Parathyroid adenoma (tissue), 2 donors: ENCODE data around the gene MMP23B.
A peak's percentile ranks its signal among the peaks of the same experiment; 100 is the strongest.
"Not testable (repeated sequence)": the region's sequence is repeated elsewhere in the genome, so short reads cannot be mapped to it uniquely, and the experiment has no call there.

Source experiments
- H2AFZ ChIP-seq: fragments of 300-600 bp; sonication (generic); one replicate; pipeline ENCODE4 v1.7.0; 2017; ENCODE audit warnings: antibody characterized with exemption, mild to moderate bottlenecking
- H3K27ac ChIP-seq: fragments of 300-600 bp; sonication (generic); one replicate; pipeline ENCODE4 v1.7.0; 2017
- H3K27me3 ChIP-seq: fragments of 300-600 bp; sonication (generic); one replicate; pipeline ENCODE4 v1.7.0; 2017; ENCODE audit warnings: low read length; ENCODE audit not compliant: control insufficient read depth, insufficient read depth
- H3K36me3 ChIP-seq: fragments of 300-600 bp; sonication (generic); one replicate; pipeline ENCODE4 v1.7.0; 2017; ENCODE audit warnings: low read length; ENCODE audit not compliant: control insufficient read depth, insufficient read depth
- H3K4me1 ChIP-seq: fragments of 300-600 bp; sonication (generic); one replicate; pipeline ENCODE4 v1.7.0; 2017; ENCODE audit warnings: control low read depth
- H3K4me2 ChIP-seq: fragments of 300-600 bp; sonication (generic); one replicate; pipeline ENCODE4 v1.7.0; 2017; ENCODE audit warnings: low read length
- H3K4me3 ChIP-seq: fragments of 300-600 bp; sonication (generic); one replicate; pipeline ENCODE4 v1.7.0; 2017; ENCODE audit warnings: low read depth, low read length
- H3K79me2 ChIP-seq: fragments of 300-600 bp; sonication (generic); one replicate; pipeline ENCODE4 v1.7.0; 2017; ENCODE audit warnings: control low read depth
- H3K9ac ChIP-seq: fragments of 300-600 bp; sonication (generic); one replicate; pipeline ENCODE4 v1.7.0; 2017; ENCODE audit warnings: mild to moderate bottlenecking
- H3K9me3 ChIP-seq: fragments of 300-600 bp; sonication (generic); one replicate; pipeline ENCODE4 v1.7.0; 2017; ENCODE audit warnings: low read length; ENCODE audit not compliant: control insufficient read depth
- TF ChIP-seq, protein P1 (sequence below): fragments of 300-600 bp; sonication (generic); IDR thresholded peaks from one replicate; pipeline ENCODE4 v1.7.0; 2017; ENCODE audit warnings: antibody characterized with exemption, mild to moderate bottlenecking
- donor health status: primary hyperparathyroidism.

The MMP23B gene

DNA sequence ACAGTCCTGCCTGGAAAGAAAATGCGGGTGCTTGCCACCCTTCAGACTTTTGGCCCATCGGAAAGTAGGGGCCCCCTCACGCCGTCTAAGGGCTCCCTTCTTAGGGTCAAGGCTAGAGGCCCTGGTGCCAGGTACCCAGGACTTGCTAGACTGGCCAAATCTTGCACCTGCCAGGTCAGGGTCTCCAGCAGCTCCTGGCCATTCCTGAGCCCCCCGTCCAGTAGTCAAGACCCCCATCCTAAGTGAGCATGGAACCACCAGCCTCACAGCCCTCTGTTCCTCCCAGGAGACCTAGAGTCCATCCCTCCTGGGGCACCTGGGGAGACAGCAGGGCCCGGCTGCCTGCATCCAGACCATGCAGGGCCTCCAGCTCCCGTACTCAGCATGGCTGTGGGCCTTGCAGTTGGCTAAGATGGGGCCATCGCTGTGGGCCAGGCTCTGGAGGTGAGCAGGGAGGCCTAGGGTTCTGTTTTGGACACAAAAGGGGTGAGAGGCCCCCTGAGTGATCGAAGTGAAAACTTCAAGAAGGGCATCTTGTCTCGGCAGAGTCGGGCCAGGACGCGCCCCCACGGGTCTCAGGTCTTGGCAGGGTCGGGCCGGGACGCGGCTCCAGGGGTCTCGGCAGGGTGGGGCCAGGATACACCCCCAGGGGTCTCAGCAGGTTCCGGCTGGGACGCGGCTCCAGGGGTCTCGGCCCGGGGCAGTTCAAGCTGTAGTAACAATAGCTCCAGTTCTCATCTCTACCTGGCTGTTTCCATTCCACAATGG, 38.0 kb upstream of the MMP23B start:
- H3K4me2 ChIP-seq: no peak overlapping the region
- no peaks in the 10 kb centered on the region for H3K79me2 ChIP-seq
- no peaks in the 10 kb centered on the region for H3K9me3 ChIP-seq
- H3K4me3 ChIP-seq: no peak overlapping the region
- no peak overlapping the region for H2AFZ ChIP-seq
- H3K27me3 ChIP-seq: no peaks in the 10 kb centered on the region
- no peaks in the 10 kb centered on the region for H3K4me1 ChIP-seq
- no peaks in the 10 kb centered on the region for H3K36me3 ChIP-seq
- TF ChIP-seq, protein P1, sequence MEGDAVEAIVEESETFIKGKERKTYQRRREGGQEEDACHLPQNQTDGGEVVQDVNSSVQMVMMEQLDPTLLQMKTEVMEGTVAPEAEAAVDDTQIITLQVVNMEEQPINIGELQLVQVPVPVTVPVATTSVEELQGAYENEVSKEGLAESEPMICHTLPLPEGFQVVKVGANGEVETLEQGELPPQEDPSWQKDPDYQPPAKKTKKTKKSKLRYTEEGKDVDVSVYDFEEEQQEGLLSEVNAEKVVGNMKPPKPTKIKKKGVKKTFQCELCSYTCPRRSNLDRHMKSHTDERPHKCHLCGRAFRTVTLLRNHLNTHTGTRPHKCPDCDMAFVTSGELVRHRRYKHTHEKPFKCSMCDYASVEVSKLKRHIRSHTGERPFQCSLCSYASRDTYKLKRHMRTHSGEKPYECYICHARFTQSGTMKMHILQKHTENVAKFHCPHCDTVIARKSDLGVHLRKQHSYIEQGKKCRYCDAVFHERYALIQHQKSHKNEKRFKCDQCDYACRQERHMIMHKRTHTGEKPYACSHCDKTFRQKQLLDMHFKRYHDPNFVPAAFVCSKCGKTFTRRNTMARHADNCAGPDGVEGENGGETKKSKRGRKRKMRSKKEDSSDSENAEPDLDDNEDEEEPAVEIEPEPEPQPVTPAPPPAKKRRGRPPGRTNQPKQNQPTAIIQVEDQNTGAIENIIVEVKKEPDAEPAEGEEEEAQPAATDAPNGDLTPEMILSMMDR: no peak
- H3K9ac ChIP-seq: no peak overlapping the region
- H3K27ac ChIP-seq: no peak overlapping the region

DNA sequence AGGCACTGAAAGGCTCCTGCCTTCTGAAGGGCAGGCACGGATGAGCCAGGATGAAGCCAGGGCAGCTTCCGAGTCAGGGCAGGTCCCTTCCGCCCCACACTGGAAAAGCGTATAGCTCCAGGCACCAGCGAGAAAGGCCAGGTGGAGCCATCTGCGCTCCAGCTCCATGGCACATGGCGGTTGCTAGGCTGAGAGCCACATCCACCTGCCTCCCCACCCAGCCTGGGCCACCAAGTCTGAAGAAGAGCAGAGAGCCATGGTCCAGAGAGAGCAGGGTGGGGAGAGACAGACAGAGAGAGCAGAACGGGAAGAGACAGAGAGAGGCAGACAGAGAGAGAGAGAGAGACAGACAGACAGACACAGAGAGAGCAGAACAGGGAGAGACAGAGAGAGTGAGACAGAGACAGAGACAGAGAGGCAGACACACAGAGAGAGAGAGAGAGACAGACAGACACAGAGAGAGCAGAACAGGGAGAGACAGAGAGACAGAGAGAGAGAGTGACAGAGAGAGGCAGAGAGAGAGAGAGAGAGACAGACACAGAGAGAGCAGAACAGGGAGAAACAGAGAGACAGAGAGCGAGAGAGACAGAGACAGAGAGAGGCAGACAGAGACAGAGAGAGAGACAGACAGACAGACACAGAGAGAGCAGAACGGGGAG, 37.2 kb upstream of the MMP23B start:
- H3K9ac ChIP-seq: no peak overlapping the region

DNA sequence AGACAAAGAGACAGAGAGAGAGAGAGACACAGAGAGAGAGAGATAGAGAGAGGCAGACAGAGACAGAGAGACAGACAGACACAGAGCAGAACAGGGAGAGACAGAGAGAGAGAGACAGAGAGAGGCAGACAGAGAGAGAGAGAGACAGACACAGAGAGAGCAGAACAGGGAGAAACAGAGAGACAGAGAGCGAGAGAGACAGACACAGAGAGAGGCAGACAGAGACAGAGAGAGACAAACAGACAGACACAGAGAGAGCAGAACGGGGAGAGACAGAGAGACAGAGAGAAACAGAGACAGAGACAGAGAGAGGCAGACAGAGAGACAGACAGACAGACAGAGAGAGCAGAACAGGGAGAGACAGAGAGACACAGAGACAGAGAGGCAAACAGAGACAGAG, 36.6 kb upstream of the MMP23B start:
- H3K36me3 ChIP-seq, H3K27ac ChIP-seq, H3K4me1 ChIP-seq, H2AFZ ChIP-seq, H3K9me3 ChIP-seq, H3K9ac ChIP-seq, H3K4me3 ChIP-seq, H3K4me2 ChIP-seq, H3K79me2 ChIP-seq, H3K27me3 ChIP-seq: not testable (repeated sequence)

More for the DNA sequence above, 37.2 kb upstream of the MMP23B start:
- Histone ChIP-seq H3K79me2 (no peaks in the 10 kb centered on the region), H3K9me3 (no peaks in the 10 kb centered on the region), H2AFZ (no peak overlapping the region), H3K4me2 (no peak overlapping the region), H3K27ac (no peak overlapping the region), H3K27me3 (no peaks in the 10 kb centered on the region), H3K4me3 (no peak overlapping the region), H3K36me3 (no peaks in the 10 kb centered on the region), H3K4me1 (no peaks in the 10 kb centered on the region)
- TF ChIP-seq, protein P1: no peak

DNA sequence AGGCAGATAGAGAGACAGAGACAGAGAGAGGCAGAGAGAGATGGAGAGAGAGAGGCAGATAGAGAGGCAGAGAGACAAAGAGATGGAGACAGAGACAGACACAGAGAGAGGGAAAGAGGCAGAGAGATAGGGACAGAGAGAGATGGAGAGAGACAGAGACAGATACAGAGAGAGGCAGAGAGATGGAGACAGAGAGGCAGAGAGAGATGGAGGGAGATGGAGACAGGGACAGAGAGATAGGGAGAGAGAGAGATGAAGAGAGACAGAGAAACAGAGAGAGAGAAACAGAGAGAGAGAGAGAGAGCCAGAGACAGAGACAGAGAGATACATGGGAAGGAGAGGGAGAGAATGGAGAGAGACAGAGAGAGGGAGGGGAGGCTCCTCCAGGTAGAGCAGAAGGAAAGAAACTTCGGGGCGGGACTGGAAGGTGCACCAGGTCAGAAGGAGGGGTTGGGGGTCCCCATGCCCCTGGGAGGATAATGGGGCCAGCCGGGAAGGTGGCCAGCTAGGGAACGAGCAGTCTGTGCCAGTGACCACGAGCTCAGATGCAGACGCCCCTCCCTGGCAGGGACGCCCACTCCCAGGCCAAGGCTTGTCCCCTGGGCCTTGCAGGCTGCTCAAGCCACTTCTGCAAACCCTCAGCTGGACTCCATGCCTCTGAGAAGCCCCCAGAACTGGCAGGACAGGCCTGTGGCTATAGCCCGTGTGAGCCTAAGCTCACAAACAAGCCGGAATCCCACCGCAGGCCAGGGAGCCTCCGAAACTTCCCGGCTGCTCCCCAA, 35.3 kb upstream of the MMP23B start:
- no peak overlapping the region for H3K4me3 ChIP-seq
- H3K4me2 ChIP-seq: no peak overlapping the region
- no peaks in the 10 kb centered on the region for H3K4me1 ChIP-seq
- TF ChIP-seq, protein P1: no peak
- H3K79me2 ChIP-seq: no peaks in the 10 kb centered on the region
- H3K9ac ChIP-seq: no peak overlapping the region
- no peaks in the 10 kb centered on the region for H3K9me3 ChIP-seq
- no peak overlapping the region for H2AFZ ChIP-seq
- H3K27me3 ChIP-seq: no peaks in the 10 kb centered on the region
- no peaks in the 10 kb centered on the region for H3K36me3 ChIP-seq
- no peak overlapping the region for H3K27ac ChIP-seq

DNA sequence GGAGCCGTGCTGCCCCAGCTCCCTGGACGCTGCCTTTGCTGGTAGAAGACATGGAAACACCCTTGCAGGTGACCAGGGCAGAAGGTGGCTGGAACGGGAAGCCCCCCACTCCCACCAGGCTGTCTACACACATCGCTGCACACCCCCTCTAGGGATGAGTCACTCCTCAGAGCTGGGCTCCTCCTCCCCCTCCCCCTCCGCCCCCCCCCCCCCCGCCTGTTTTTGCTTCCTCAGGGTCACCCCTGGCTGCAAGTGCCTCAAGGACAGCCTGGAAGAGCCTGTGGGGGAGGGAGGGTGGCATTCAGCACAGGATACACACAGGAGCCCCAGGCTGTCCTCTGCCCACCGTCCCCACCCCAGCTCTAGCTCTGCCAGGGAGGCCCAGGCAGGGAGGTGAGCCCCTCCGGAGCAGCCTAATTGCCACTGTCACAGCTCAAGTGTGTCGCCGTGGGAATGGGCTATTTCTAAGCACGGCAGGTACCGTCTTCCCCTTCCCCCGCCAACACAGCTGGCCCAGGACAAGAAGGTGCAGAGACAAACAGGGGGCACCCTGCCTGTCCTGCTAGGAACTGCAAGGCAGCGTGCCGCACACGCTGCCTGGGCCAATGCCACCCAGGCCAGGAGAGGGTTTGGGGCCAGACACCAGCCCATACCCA, 34.6 kb upstream of the MMP23B start:
- H3K9me3 ChIP-seq: no peaks in the 10 kb centered on the region
- no peak overlapping the region for H3K9ac ChIP-seq
- no peak overlapping the region for H3K4me3 ChIP-seq
- no peaks in the 10 kb centered on the region for H3K79me2 ChIP-seq
- H3K27me3 ChIP-seq: no peaks in the 10 kb centered on the region
- no peaks in the 10 kb centered on the region for H3K4me1 ChIP-seq
- H2AFZ ChIP-seq: peak overlapping the region; percentile 17
- H3K27ac ChIP-seq: no peak overlapping the region
- H3K36me3 ChIP-seq: no peaks in the 10 kb centered on the region
- TF ChIP-seq, protein P1: no peak
- peak overlapping the region; percentile 64 for H3K4me2 ChIP-seq
